AG09319 (cell line): ENCODE results near the gene ZNF346.
A peak's percentile ranks its signal among the peaks of the same experiment; 100 is the strongest.

Experiments
- DNase-seq: peaks from one replicate; pipeline ENCODE4 v3.0.0-alpha.2; 2010; ENCODE audit warnings: low read depth; ENCODE audit errors: extremely low read depth
- CTCF ChIP-seq: IDR thresholded peaks from 2 replicates; pipeline ENCODE4 v1.5.1; 2011; ENCODE audit warnings: low read depth, mild to moderate bottlenecking, inconsistent platforms, low read length, moderate library complexity

The ZNF346 gene

GRCh38 chr5:177084175-177084574, 61.7 kb downstream of the ZNF346 start:
- no peak for TF ChIP-seq CTCF
- no peak for DNase-seq

GRCh38 chr5:177085985-177086653, 63.6 kb downstream of the ZNF346 start:
- TF ChIP-seq CTCF: no peak
- DNase-seq: no peak

- peak; percentile 35 for TF ChIP-seq CTCF
- DNase-seq: no peak
These were observed 64.3 kb downstream of the ZNF346 start, which contains the start of gene FGFR4 for GRCh38 chr5:177086654-177087397. FGFR4 (plus strand) TSS chr5:177086915; CDS start chr5:177089603, 2,688 bp downstream.

GRCh38 chr5:177087398-177088005, 65.0 kb downstream of the ZNF346 start:
- no peak for DNase-seq
- no peak for TF ChIP-seq CTCF

- no peak for DNase-seq
- TF ChIP-seq CTCF: no peak
These were observed 66.6 kb downstream of the ZNF346 start for GRCh38 chr5:177089127-177089526.

GRCh38 chr5:177089825-177090641, 67.5 kb downstream of the ZNF346 start:
- TF ChIP-seq CTCF: no peak

More at GRCh38 chr5:177089825-177090641, 67.5 kb downstream of the ZNF346 start:
- DNase-seq: no peak
